Measurements from ENCODE around the gene SMG7. TPM values are rescaled to one million over a fixed set of nuclear protein-coding genes. Genes with fewer than 3 reads are reported as not detected.

The SMG7 gene
- total and polyA plus RNA-seq, 2 of the 4 experiments (the other 2 are of a cell fraction): 18.1 to 22.6 TPM

GRCh38 chr1:183438060-183438459 is 34.2 kb upstream of the SMG7 start:
- H2AK9ac ChIP-seq (replicated peaks; ENCODE audit: low read depth, low read length, poor library complexity): no peak overlapping the region
- no peak overlapping the region for H3K9ac ChIP-seq (ENCODE audit: low read depth, low read length)
- H3K27me3 ChIP-seq (ENCODE audit: control insufficient read depth, insufficient read depth, low read length): peaks cover 21% of the 10 kb centered on the region
- H3K79me1 ChIP-seq (ENCODE audit: low read depth in 1 of 2, low read length in 2 of 2): no peaks in the 10 kb centered on the region
- H3K56ac ChIP-seq (ENCODE audit: extremely low read depth, insufficient read depth, low read length): no peak overlapping the region
- no peaks in the 10 kb centered on the region for H3K9me3 ChIP-seq (ENCODE audit: control insufficient read depth, insufficient read depth, low read length)
- H3K4me2 ChIP-seq (ENCODE audit: low read depth, low read length): no peak overlapping the region
- H4K91ac ChIP-seq (ENCODE audit: insufficient read depth, low read depth, low read length): no peak overlapping the region
- no peak overlapping the region for H3K18ac ChIP-seq (ENCODE audit: low read depth, low read length)
- no peak overlapping the region for H4K8ac ChIP-seq (ENCODE audit: low read depth in 2 of 2, low read length in 2 of 2)
- no peaks in the 10 kb centered on the region for H3K36me3 ChIP-seq (ENCODE audit: control insufficient read depth, insufficient read depth, low read length)
- H2AK5ac ChIP-seq (ENCODE audit: low read depth, low read length): no peak overlapping the region
- no peaks in the 10 kb centered on the region for H3K4me1 ChIP-seq (ENCODE audit: control insufficient read depth, insufficient read depth, low read length)
- no peak overlapping the region for H2AFZ ChIP-seq (replicated peaks; ENCODE audit: low read length, poor library complexity)
- no peaks in the 10 kb centered on the region for H4K20me1 ChIP-seq (ENCODE audit: insufficient read depth, low read length)
- in situ Hi-C loops (cut with MboI; ENCODE audit: low sequenced_read_pairs): no loop called here
- H2BK20ac ChIP-seq (ENCODE audit: low read depth, low read length): no peak overlapping the region
- no peak overlapping the region for H3K14ac ChIP-seq (replicated peaks; ENCODE audit: low read depth, low read length)
- ATAC-seq (ENCODE audit: low read depth) (no peak), DNase-seq (no peak)
- ChIA-PET CTCF (no interaction called here), POLR2A (ENCODE audit: unreplicated experiment) (no interaction called here)
- no peak for TF ChIP-seq USF2 (IDR thresholded peaks at IDR 0.05; ENCODE audit: low read depth, low read length)
- no peak for TF ChIP-seq MXI1 (IDR thresholded peaks at IDR 0.05; ENCODE audit: borderline replicate concordance, low read depth, low read length)
- no peak for TF ChIP-seq RFX5 (IDR thresholded peaks at IDR 0.05; ENCODE audit: low read depth, low read length)
- no peak for TF ChIP-seq CEBPB (IDR thresholded peaks at IDR 0.05; ENCODE audit: low read depth, low read length)
- TF ChIP-seq RAD21 (IDR thresholded peaks at IDR 0.05; ENCODE audit: low read length): no peak
- no peak for TF ChIP-seq NFE2L2 (IDR thresholded peaks at IDR 0.05; ENCODE audit: low read depth, low read length)
- no peak for TF ChIP-seq CTCF (conservative IDR thresholded peaks at IDR 0.05; ENCODE audit: low read depth, low read length)
- no peak for TF ChIP-seq SMC3 (IDR thresholded peaks at IDR 0.05; ENCODE audit: low read depth, low read length)
- no TSS peak for BruUV-seq (replicated peaks)
- intact Hi-C loops (cut with micrococcal nuclease): no loop called here
- WGBS, 2 experiments (ENCODE audit: extremely low coverage in 2 of 2, insufficient read length in 1 of 2): no CpG with 5 or more reads among the region's 2 CpGs
- H2BK120ac ChIP-seq (ENCODE audit: low read depth, low read length): no peak overlapping the region
- no peak overlapping the region for H3K4me3 ChIP-seq (ENCODE audit: insufficient read depth, low read depth, low read length)
- no peak overlapping the region for H3K23ac ChIP-seq (ENCODE audit: low read depth, low read length)
- H3K4ac ChIP-seq (ENCODE audit: low read depth, low read length): no peak overlapping the region
- H3K9me1 ChIP-seq (ENCODE audit: insufficient read depth, low read length): no peaks in the 10 kb centered on the region
- no peak overlapping the region for H2BK5ac ChIP-seq (ENCODE audit: low read depth, low read length, poor library complexity, severe bottlenecking)
- H4K5ac ChIP-seq (ENCODE audit: low read depth, low read length): no peak overlapping the region
- no peak overlapping the region for H2BK15ac ChIP-seq (ENCODE audit: low read depth, low read length)
- no peak overlapping the region for H3K27ac ChIP-seq (ENCODE audit: insufficient read depth, low read length)
- dilution Hi-C loops (cut with HindIII; ENCODE audit: low sequenced_read_pairs, unreplicated experiment): no loop called here

Measured in IMR-90 (cell line).